Neutrophil (primary cell): ENCODE measurements around the gene AHRR.
"Not testable (repeated sequence)": the region's sequence is repeated elsewhere in the genome, so short reads cannot be mapped to it uniquely, and the experiment has no call there.

Source experiments
- H3K27ac ChIP-seq: fragments of 200-600 bp; sonication (generic); 2 replicates; pipeline ENCODE4 v1.5.1; 2016; ENCODE audit warnings: mild to moderate bottlenecking, moderate library complexity
- H3K27me3 ChIP-seq: fragments of 200-600 bp; sonication (generic); 2 replicates; pipeline ENCODE4 v1.6.0; 2016; ENCODE audit warnings: mild to moderate bottlenecking
- H3K36me3 ChIP-seq: fragments of 200-600 bp; sonication (generic); 2 replicates; pipeline ENCODE4 v1.5.1; 2017
- H3K4me1 ChIP-seq, 2 experiments: fragments of 200-600 bp in 1 of 2; sonication (generic) in 1 of 2; 1 replicate in 1 of 2; 2 replicates in 1 of 2; pipeline versions ENCODE4 v1.5.1 to v1.6.1; 2013 to 2016; ENCODE audit warnings: low read depth in 1 of 2, low read length in 1 of 2, mild to moderate bottlenecking in 1 of 2, moderate library complexity in 1 of 2; ENCODE audit not compliant: control insufficient read depth in 1 of 2, insufficient read depth in 1 of 2
- H3K4me3 ChIP-seq, 2 experiments: fragments of 200-600 bp in 1 of 2; sonication (generic) in 1 of 2; 1 replicate in 1 of 2; 2 replicates in 1 of 2; pipeline ENCODE4 v1.5.1; 2013 to 2016; ENCODE audit warnings: low read depth in 1 of 2, low read length in 1 of 2, mild to moderate bottlenecking in 1 of 2, moderate library complexity in 1 of 2
- H3K9me3 ChIP-seq: fragments of 200-600 bp; sonication (generic); 2 replicates; pipeline ENCODE4 v1.5.1; 2016
- TF ChIP-seq, protein P1 (sequence below): fragments of 200-600 bp; sonication (generic); IDR thresholded peaks from 2 replicates; pipeline ENCODE4 v1.5.1; 2016; ENCODE audit warnings: antibody characterized with exemption

AHRR gene

DNA sequence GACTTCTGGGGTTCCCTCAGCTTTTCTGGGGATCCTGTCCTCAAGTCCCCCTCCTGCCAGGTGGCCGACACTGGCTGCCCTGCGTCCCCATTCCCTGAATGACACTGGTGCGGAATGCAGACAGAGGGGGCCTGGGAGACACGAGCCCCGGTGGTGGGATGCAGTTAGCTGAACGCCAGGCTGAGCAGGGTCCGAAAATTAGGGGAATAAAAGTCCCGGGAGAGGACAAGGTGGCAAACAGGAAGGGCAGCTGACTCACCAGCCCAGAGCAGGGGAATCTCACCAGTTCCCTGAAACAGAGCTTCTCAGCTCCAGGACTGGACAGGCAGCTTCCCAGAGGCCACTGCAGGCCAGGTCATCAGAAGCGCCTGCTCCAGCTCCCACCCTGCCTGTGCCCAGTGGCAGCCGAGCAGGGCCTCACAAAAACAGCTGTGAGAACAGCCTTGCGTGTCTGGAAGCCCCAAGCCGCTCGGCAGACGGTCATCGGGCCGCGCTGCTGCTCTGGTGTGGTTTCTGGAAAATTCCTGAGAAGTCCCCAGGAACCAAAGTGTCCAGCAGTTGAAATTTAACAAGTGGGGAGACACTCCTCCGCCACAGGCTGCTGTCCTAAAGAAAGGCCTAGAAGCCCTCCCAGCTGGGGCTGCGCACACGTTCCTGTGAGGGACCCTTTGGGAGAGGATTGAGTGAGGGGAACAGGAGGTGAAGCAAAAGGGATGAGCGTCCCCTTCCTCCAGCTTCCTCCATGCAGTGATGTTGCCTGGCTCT lies 73.8 kb downstream of the AHRR start:
- Histone ChIP-seq H3K27me3 (peaks cover 15% of the 10 kb centered on the region), H3K4me1 (peaks cover 0 to 10% of the 10 kb centered on the region in 2 experiments), H3K9me3 (no peaks in the 10 kb centered on the region), H3K4me3 (no peak overlapping the region), H3K36me3 (no peaks in the 10 kb centered on the region), H3K27ac (no peak overlapping the region)
- TF ChIP-seq, protein P1, sequence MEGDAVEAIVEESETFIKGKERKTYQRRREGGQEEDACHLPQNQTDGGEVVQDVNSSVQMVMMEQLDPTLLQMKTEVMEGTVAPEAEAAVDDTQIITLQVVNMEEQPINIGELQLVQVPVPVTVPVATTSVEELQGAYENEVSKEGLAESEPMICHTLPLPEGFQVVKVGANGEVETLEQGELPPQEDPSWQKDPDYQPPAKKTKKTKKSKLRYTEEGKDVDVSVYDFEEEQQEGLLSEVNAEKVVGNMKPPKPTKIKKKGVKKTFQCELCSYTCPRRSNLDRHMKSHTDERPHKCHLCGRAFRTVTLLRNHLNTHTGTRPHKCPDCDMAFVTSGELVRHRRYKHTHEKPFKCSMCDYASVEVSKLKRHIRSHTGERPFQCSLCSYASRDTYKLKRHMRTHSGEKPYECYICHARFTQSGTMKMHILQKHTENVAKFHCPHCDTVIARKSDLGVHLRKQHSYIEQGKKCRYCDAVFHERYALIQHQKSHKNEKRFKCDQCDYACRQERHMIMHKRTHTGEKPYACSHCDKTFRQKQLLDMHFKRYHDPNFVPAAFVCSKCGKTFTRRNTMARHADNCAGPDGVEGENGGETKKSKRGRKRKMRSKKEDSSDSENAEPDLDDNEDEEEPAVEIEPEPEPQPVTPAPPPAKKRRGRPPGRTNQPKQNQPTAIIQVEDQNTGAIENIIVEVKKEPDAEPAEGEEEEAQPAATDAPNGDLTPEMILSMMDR = no peak

DNA sequence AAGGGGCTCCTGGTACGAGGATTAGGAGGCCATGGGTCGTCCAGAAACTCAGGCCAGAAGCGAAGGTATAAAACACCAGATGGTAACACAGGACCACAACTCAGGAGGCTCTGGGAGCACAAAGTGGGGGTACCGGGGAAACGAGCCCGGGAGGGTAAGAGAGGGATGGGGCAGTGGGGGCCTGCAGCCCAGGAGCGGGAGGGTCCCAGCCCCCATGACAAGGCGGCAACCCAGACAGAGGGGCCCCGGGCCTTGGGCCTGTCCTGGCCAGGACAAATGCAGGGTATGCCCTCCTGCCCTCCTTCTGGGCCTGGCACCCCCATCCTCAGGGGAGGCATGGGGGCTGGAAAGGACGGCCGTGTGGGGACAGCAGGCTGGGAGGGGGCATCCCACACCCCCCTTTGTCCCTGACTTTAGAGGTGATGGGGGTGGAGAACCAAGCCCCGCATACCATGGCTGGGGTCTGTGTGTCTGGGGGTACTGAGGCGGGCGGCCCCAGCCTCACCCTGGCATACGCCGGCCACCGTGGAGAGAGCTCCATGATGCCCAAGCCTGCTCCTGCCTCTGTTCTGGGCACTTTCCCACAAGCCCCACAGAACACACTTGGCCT lies 74.5 kb downstream of the AHRR start:
- TF ChIP-seq, protein P1 = no peak
- Histone ChIP-seq H3K4me3 (no peak overlapping the region), H3K9me3 (no peaks in the 10 kb centered on the region), H3K4me1 (peaks cover 0 to 10% of the 10 kb centered on the region in 2 experiments), H3K27ac (no peak overlapping the region), H3K36me3 (no peaks in the 10 kb centered on the region), H3K27me3 (peaks cover 22% of the 10 kb centered on the region)

DNA sequence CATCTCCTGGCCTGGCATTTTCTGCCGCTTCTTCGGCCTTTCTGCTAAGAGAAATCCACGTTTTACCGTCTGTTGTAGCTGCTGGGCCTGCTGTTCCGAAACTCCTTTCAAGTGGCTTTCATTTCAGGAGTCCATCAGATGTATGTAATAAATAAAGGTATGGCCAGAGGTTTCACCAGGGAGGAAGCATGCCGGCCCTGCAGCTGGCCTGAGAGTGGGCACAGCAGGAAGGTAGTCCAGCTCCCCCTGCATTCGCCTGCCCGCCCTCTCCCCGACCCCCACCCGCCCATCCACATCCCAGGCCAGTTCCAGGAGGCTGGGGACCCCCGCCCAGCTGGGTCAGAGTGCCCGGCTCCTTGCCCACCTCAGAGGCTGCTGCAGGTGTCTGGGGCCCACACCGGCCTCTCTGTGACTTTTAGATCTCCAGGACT lies 75.0 kb downstream of the AHRR start:
- Histone ChIP-seq H3K4me1 (peaks cover 0 to 10% of the 10 kb centered on the region in 2 experiments), H3K4me3 (no peak overlapping the region), H3K36me3 (no peaks in the 10 kb centered on the region), H3K9me3 (no peaks in the 10 kb centered on the region), H3K27ac (no peak overlapping the region), H3K27me3 (peaks cover 27% of the 10 kb centered on the region)
- TF ChIP-seq, protein P1 = no peak

DNA sequence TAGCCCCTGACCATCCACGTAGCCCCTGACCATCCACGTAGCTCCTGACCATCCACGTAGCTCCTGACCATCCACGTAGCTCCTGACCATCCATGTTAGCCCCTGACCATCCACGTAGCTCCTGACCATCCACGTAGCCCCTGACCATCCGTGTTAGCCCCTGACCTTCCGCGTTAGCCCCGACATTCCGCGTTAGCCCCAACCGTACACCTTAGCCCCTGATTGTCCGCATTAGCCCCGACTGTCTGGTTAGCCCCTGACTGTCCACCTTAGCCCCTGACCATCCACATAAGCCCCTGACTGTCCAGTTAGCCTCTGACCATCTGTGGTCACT lies 76.6 kb downstream of the AHRR start:
- peaks cover 33% of the 10 kb centered on the region for H3K27me3 ChIP-seq
- H3K9me3 ChIP-seq, H3K36me3 ChIP-seq, H3K27ac ChIP-seq, H3K4me3 ChIP-seq: not testable (repeated sequence)
- peaks cover 0 to 14% of the 10 kb centered on the region in 2 experiments for H3K4me1 ChIP-seq

DNA sequence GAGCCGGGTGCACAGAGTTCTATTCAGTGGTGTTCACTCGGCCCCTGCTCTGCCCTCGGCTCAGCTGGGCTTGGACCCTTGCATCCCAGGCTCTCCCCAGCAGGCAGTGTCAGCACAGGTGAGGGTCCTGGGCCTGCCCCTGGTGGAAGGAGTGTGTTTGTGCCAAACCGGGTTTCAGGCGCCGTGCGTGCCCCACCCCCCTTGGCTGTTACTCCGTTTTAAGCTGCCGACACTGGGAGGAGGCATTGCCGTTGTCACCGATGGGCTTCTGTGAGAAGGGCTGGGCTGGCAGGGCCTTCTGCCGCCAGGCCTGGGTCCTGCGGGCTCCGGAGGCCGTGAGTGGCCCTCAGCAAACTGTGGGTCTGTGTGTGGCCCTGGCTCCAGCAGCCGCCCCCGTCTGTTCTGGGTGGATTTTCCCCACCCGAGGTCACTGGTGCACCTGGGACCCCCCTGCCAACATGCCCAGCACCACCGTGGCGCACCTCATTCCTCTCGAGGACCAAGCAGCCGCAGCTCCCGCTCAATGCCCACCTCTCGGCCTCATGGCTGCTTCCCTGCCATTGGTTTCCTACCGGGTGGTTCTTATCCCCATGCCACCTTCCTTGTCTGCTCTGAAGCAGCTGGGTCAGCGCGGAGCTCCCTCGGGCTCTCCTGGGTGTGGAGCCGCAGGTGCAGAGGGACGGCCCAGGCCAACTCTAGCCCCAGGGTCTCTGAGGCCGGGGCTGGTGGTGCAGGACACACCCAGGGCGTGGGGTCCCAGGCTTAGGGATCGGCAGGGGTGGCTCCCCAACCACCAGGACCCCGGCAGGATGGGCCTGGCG lies 77.2 kb downstream of the AHRR start:
- no peaks in the 10 kb centered on the region for H3K9me3 ChIP-seq
- peaks cover 35% of the 10 kb centered on the region for H3K27me3 ChIP-seq
- no peaks in the 10 kb centered on the region for H3K36me3 ChIP-seq
- H3K4me1 ChIP-seq = peaks cover 0 to 16% of the 10 kb centered on the region in 2 experiments
- H3K4me3 ChIP-seq = no peak overlapping the region
- TF ChIP-seq, protein P1 = no peak
- no peak overlapping the region for H3K27ac ChIP-seq
